GM21717 (cell line): ENCODE results near the gene APBA2.

Experiments
- ATAC-seq: cut with Tn5 transposase; IDR thresholded peaks from one replicate; pipeline ENCODE4 v1.9.1; 2021; ENCODE audit warnings: mild to moderate bottlenecking, moderate library complexity; ENCODE audit not compliant: unreplicated experiment

APBA2 gene

GRCh38 chr15:28933710-28934445 is 48.1 kb downstream of the APBA2 start:
- no peak for ATAC-seq

DNA sequence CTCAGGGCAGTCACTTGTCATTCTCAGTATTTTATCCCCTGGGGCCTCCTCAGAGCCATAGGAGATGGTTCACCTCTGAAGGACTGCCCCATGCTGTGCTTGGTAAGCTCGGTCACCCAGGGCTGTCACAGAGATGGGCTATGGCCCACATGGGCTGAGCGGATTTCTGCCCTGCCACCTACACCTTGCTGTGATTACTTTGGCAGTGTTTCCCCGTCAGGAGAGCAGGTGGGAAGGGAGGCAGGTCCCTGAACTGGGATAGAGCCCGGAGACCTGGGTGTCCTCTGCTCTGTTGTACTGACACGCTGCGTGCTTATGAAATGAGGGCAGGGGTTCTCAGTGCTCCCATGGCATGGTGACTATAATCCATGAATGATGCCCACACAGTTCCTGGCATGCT is 48.9 kb downstream of the APBA2 start:
- ATAC-seq, result no peak

DNA sequence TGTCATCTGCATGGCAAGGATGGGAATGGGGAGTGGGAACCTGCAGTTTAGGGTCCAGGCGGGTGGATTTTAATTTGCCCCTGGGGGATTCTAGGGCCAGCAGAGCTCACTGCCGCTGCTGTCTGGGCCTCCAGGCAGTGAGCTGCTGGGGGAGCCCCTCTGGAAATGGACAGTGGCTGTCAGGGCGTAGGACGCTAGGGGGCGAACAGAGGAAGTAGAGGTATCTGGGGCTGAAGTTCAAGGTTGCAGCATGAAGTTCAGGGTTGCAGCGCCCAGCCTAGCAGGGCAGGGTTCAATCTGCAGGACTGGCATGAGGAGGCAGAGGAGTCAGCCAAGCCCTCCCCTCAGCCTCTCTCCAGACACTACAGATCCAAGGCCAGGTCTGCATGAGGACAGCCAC is 49.5 kb downstream of the APBA2 start:
- ATAC-seq, result no peak

DNA sequence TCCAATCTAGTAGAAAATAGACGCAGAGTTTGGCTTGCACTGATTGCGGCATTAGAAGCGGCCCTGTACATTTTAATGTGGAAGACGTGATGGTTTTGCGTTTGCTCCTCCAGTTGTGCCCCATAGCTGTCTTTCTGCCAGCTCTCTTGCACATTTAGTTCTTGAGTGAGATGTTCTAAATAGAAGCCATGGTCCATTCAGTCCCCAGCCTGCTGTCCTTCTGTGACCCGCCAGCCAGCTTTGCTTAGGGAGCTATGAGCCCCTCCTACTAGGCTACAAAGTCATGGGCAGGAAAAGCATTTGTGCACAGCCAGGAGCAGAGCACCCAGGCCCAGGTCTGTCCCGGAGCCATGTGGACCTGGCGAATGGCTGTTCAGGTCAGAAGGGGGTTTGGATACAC is 50.3 kb downstream of the APBA2 start:
- no peak for ATAC-seq

- ATAC-seq, result no peak
These were observed 50.7 kb downstream of the APBA2 start for GRCh38 chr15:28936481-28936881.

DNA sequence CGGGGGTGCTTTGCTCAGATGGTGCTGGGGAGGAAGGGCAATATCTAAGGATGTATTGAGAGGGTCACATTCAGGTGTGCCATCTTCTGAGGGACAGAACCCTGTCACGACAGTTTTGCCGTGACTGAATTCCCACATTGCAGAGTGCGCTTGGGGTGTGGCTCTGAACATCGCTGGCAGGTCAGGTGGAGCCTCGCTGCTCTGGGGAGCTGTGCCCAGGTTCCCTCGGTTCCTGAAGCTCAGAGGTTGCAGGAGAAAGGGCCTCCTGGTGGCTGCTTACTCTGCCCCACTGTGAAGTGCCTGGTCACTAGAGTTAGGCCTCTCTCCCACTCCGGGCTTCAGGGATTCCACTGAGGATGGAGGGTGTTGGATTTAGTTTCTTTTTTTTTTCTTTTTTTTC is 51.5 kb downstream of the APBA2 start:
- ATAC-seq, result no peak

GRCh38 chr15:28942046-28942445 is 56.3 kb downstream of the APBA2 start:
- ATAC-seq, result no peak

- ATAC-seq, result no peak
These were observed 56.8 kb downstream of the APBA2 start for GRCh38 chr15:28942571-28942970.

DNA sequence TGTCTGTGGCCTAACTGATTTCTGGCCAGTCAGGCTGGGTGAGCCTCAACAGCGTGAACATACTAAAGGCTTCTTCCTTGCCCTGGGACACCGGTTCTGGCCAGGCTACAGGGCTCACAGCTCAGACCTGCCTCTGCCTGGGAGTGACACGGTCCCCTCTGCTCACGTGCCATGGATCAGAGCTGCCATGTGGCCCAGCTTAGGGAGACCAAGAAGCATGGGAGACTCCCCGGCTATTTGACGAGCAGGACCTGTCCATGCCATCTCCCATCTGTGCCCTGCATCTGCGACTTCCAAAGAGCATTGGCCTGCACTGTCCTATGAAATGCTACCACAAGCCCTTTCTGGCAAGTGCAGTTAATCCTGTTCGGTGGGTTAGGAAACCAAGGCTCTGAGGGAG is 57.4 kb downstream of the APBA2 start:
- no peak for ATAC-seq

- ATAC-seq, result no peak
These were observed 57.9 kb downstream of the APBA2 start for GRCh38 chr15:28943611-28944230.

GRCh38 chr15:28944286-28944685 is 58.5 kb downstream of the APBA2 start:
- ATAC-seq, result no peak

- no peak for ATAC-seq
These were observed 59.0 kb downstream of the APBA2 start for GRCh38 chr15:28944696-28945300.

GRCh38 chr15:28945626-28946230 is 60.0 kb downstream of the APBA2 start:
- ATAC-seq, result no peak

- no peak for ATAC-seq
These were observed 61.0 kb downstream of the APBA2 start for GRCh38 chr15:28946803-28947202.

DNA sequence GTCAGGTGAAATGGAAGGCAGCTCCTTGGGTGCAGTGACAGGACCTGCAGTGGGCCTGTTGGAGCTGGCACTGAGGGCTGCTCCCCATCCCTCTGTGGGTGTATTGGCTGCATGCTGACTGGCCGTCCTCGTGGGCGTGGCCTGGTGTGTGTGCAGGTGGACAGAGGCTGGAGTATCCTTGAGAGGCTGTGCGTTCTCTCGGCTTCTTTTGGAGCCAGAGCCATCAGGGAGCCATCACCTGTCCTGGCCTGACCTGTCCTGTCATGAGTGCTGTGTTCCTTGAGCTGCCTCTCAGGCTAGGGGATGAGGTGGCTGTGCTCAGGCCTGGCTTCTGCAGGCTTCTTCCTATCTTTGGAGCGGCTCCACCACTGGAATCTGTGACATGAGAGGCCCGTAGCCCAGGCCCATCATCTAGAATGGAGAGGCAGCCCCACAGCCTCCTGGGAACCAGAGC is 61.5 kb downstream of the APBA2 start:
- no peak for ATAC-seq

DNA sequence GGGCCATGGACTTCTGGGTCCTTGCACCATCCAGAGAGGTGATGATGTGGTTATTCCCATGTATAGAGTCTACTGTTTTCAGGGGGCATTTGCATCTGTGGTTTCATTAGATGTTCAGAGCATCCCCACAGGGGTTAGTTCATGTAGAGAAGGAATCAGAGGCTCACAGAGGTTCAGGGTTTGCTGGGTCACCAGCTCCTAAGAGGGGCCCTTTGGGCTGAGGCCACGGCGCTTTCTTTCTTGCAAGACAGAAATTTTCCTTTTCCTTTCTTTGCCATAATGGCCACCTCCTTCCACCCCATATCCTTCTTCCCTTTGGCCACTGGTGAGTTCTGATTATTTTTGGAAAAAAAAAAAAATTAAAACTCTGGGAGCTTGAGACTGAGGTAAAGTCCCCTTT is 62.3 kb downstream of the APBA2 start:
- no peak for ATAC-seq

DNA sequence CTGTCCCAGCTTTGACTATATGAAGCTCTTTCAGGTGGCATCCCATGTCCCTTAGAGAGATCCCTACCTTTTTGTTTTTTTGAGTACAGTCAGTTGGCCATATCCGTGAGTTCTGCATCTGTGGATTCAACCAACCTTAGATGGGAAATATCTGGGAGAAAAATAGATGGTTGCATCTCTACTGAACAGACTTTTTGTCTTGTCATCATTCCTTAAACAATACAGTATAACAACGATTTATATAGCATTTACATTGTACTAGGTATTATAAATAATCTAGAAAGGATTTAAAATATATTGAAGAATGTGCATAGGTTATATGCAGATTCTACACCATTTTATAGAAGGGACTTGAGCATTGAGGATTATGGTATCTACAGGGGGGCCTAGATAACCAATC is 65.1 kb downstream of the APBA2 start:
- ATAC-seq, result no peak

GRCh38 chr15:28952666-28953491 is 67.1 kb downstream of the APBA2 start:
- ATAC-seq, result no peak

GRCh38 chr15:28953573-28954195 is 67.9 kb downstream of the APBA2 start:
- ATAC-seq, result no peak

- no peak for ATAC-seq
These were observed 68.8 kb downstream of the APBA2 start for GRCh38 chr15:28954466-28955159.
